Measurements from ENCODE around the gene USP9X. TPM values are rescaled to one million over a fixed set of nuclear protein-coding genes. Genes with fewer than 3 reads are reported as not detected.
A peak's percentile ranks its signal among the peaks of the same experiment; 100 is the strongest.
"Not testable (repeated sequence)": the region's sequence is repeated elsewhere in the genome, so short reads cannot be mapped to it uniquely, and the experiment has no call there.

Gene USP9X
- polyA plus RNA-seq, 1 donor from 2014 or later: 20.6 TPM

DNA sequence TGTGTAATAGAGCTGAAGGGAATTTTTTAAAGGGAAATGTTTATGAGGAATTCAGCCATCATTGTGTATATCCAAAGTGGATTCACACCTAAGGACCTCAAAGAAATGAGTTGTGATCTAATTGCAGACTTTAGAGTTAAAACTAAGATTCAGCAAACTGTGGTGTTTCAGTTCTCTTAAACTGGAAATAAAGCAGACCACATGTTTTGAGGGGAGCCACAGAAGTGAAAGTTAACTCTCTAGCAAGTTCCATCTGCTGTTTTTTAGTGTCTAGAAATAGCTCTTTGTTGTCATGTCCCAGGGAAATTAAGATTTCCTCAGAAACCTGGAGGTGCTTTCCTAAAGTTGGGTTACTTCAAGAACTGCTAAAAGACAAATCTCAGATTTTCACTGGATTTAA lies 151.4 kb downstream of the USP9X start:
- no peak overlapping the region for H3K4me3 Mint-ChIP-seq
- H3K9me3 Mint-ChIP-seq: no peaks in the 10 kb centered on the region
- H3K27me3 Mint-ChIP-seq: no peaks in the 10 kb centered on the region
- H3K36me3 Mint-ChIP-seq: peaks cover 12% of the 10 kb centered on the region
- H3K27ac Mint-ChIP-seq: peak overlapping the region in 1 of 3 donors; percentile 27
- peaks cover 5 to 33% (median 25%) of the 10 kb centered on the region in 3 donors for H3K4me1 Mint-ChIP-seq

DNA sequence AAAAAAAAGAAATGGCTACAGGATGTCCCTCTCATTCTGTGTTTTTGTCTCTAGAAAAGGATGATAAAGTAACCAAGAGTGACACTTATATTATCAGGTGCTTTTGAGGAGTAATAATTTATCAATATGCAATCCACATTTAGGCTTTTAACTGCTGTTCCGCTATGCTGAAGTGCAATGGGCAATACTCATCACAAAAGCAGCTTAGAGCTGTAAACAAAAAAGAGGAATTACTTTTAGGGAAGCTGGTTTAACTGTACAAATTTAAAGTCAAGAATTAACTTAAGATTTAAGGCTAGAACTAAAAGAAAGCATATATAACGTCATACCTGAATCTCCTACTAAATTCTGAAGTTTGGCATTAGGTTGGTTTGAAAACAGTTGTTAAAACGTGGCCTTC lies 155.3 kb downstream of the USP9X start:
- peaks cover 0 to 25% (median 18%) of the 10 kb centered on the region in 3 donors for H3K4me1 Mint-ChIP-seq
- H3K27me3 Mint-ChIP-seq: no peaks in the 10 kb centered on the region
- H3K27ac Mint-ChIP-seq: no peak overlapping the region
- H3K4me3 Mint-ChIP-seq: peak overlapping the region in 1 of 4 donors; percentile 28
- H3K9me3 Mint-ChIP-seq: no peaks in the 10 kb centered on the region
- peaks cover 3% of the 10 kb centered on the region for H3K36me3 Mint-ChIP-seq

DNA sequence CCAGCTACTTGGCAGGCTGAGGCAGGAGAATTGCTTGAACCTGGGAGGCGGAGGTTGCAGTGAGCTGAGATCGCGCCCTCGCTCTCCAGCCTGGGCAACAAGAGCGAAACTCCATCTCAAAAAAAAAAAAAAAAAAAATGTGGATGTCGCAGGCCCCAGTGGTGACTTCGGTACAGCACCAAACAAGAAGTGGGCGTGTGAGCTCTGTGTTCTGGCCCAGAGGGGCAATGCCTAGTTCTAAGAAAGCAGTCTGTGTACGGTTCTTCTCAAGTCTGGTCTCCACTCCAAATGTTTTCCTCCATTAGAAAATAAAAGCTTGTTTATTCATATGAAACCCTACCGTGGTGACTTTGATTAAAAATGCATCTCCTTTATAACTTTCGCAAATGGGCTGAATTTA lies 156.7 kb downstream of the USP9X start:
- Mint-ChIP-seq H3K9me3 (no peaks in the 10 kb centered on the region), H3K27me3 (no peaks in the 10 kb centered on the region), H3K4me1 (peaks cover 2 to 12% (median 9%) of the 10 kb centered on the region in 3 donors), H3K36me3 (peaks cover 3% of the 10 kb centered on the region), H3K27ac (no peak overlapping the region), H3K4me3 (no peak overlapping the region)

DNA sequence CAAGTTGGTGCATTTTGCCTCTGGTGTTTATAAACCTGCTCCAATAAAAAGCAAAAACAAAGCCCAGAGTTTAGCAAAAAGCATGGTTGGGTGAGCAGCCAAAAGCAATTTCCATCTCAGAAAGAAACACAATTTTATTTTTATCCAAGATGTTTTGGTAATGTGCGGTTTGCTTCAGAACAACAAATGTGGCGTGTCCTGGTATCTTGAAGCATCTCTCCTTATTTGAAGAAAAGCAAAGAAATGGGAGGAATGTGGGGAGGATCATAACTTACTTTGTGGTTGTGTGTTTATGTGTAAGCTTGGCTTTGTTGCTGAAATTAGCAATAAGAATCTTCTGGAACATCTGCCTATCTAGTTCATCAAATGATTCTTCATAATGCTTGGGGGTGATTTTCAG lies 160.4 kb downstream of the USP9X start:
- H3K36me3 Mint-ChIP-seq: peaks cover 3% of the 10 kb centered on the region
- no peaks in the 10 kb centered on the region for H3K9me3 Mint-ChIP-seq
- peaks cover 1 to 2% (median 1%) of the 10 kb centered on the region in 3 donors for H3K4me1 Mint-ChIP-seq
- no peak overlapping the region for H3K27ac Mint-ChIP-seq
- no peak overlapping the region for H3K4me3 Mint-ChIP-seq
- peaks cover 2% of the 10 kb centered on the region for H3K27me3 Mint-ChIP-seq

DNA sequence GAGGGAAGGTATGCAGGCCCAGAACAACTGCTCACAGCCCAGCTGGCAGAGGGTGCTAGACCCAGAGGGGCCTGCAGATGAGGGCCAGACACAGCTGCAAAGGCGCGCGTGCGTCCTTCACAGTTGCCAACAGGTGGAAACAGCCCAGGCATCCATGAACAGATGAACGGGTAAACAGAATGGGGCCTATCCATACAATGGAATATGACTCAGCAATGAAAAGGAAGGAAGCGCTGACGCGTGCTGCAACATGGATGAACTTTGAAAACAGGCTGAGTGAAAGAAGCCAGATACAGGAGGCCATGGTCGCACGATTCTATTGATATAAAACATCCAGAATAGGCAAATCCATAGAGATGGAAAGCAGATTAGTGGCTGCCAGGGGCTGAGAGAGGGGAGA lies 165.6 kb downstream of the USP9X start:
- H3K27me3 Mint-ChIP-seq: peaks cover 13% of the 10 kb centered on the region
- H3K4me3 Mint-ChIP-seq: peak overlapping the region in 2 of 4 donors; percentile 16 to 72
- no peaks in the 10 kb centered on the region for H3K36me3 Mint-ChIP-seq
- no peaks in the 10 kb centered on the region for H3K9me3 Mint-ChIP-seq
- H3K27ac Mint-ChIP-seq: no peak overlapping the region
- peaks cover 1 to 6% (median 6%) of the 10 kb centered on the region in 3 donors for H3K4me1 Mint-ChIP-seq

DNA sequence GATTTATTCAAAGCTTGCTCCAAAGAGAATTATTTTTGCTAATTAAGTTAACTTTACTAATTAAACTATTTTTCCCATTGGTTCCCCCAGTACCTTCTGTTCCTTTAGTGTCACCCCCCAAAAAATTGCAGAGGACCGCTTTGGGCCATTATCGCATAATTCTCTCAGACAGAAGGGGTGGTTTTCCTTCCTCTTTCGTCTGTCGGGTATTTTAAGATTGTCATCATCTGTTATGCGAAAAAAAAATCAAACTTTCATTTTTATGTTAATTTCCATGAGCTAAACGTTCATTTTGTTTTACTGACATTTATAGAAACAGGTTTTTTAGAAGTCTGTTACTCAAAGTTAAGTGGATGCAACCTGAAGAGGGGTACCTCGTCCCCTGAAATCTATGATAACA lies 172.6 kb downstream of the USP9X start:
- H3K9me3 Mint-ChIP-seq: peaks cover 0 to 9% (median 1%) of the 10 kb centered on the region in 3 donors

DNA sequence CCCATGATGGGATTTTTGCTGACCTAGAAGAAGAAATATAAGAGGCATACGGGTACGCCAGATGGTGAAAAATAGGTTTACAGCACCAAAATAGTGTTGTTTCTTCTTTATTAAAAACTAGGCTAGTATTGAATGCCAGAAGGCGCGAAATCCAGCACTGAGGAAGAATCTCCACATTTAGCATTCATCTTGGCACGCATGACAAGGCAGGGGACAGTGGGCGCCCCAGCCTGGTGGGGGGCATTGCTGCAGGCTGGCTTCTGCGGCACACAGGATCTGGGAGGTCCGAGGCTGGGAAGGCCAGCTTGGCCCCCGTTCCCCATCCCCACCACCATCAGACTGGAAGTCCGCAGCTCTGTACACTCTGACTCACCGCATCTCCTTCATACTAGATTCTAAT lies 173.0 kb downstream of the USP9X start:
- peaks cover 0 to 9% (median 1%) of the 10 kb centered on the region in 3 donors for H3K9me3 Mint-ChIP-seq
- H3K4me3 Mint-ChIP-seq: peak overlapping the region in 1 of 4 donors; percentile 5
- H3K36me3 Mint-ChIP-seq: peaks cover 4% of the 10 kb centered on the region
- peaks cover 4 to 13% (median 11%) of the 10 kb centered on the region in 3 donors for H3K4me1 Mint-ChIP-seq
- peaks cover 10% of the 10 kb centered on the region for H3K27me3 Mint-ChIP-seq
- H3K27ac Mint-ChIP-seq: no peak overlapping the region

More for the DNA sequence above, 172.6 kb downstream of the USP9X start:
- H3K4me3 Mint-ChIP-seq: peak overlapping the region in 2 of 4 donors; percentile 5 to 49
- peaks cover 11% of the 10 kb centered on the region for H3K27me3 Mint-ChIP-seq
- peaks cover 4% of the 10 kb centered on the region for H3K36me3 Mint-ChIP-seq
- no peak overlapping the region for H3K27ac Mint-ChIP-seq
- H3K4me1 Mint-ChIP-seq: peaks cover 4 to 14% (median 11%) of the 10 kb centered on the region in 3 donors

DNA sequence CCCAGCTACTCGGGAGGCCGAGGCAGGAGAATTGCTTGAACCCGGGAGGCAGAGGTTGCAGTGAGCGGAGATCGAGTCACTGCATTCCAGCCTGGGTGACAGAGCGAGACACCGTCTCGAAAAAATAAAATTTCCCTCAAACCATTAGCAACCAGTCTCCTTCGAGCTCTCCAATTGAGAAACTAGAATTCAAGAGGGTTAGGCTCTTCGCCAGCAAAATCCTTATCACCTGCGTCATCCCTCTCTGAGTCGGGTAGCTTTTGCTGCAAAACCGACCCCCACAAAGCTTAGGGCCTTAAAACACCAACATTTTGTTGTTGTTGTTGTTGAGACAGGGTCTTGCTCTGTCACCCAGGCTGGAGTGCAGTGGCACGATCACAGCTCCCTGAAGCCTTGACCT lies 173.6 kb downstream of the USP9X start:
- Mint-ChIP-seq H3K9me3 (peaks cover 0 to 9% (median 1%) of the 10 kb centered on the region in 3 donors), H3K27ac (no peak overlapping the region), H3K4me3 (no peak overlapping the region), H3K36me3 (peaks cover 4% of the 10 kb centered on the region), H3K4me1 (peaks cover 4 to 8% (median 7%) of the 10 kb centered on the region in 3 donors), H3K27me3 (peaks cover 5% of the 10 kb centered on the region)

DNA sequence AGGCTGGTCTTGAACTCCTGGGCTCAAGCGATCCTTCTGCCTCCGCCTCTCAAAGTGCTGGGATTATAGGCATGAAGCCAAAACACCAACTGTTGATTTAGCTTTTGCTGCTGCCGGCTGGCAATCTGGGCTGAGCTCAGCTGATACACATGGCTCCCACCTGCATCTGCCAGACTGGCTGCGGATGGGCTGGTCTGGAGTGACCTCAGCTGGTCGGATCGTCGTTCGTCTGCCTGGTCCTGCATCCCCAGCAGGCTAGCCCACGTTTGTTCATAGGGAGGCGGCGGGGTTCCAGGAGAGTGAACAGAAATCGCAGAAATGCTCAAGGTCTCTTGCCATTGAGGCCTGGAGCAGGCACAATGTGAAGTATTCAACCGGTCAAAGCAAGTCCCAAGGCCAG lies 174.3 kb downstream of the USP9X start:
- Mint-ChIP-seq H3K36me3 (peaks cover 4% of the 10 kb centered on the region), H3K27me3 (peaks cover 5% of the 10 kb centered on the region), H3K4me1 (peaks cover 4 to 8% (median 7%) of the 10 kb centered on the region in 3 donors)

DNA sequence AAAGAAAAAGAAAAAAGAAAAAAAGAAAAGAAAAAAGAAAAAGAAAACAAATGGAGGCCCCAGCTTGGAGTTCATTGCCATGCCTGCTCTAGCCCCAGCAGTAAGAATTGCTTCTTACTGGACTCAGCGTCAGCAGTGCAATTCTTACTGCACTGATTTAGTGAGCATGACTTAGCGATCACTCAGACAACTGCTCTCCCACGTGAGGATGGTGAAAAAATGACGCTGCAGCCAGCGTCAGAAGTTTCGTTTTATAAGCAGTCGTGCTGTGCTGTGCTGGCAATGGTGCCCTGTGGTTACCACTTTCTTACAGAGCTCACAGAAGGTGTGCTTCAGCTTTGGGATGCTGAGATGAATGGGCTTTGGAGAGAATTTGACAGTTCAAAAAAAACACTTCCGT lies 180.4 kb downstream of the USP9X start:
- H3K36me3 Mint-ChIP-seq: peaks cover 5% of the 10 kb centered on the region
- H3K27me3 Mint-ChIP-seq: peaks cover 11% of the 10 kb centered on the region
- peaks cover 0 to 4% (median 2%) of the 10 kb centered on the region in 3 donors for H3K4me1 Mint-ChIP-seq
- H3K9me3 Mint-ChIP-seq: peaks cover 0 to 8% (median 1%) of the 10 kb centered on the region in 3 donors
- peak overlapping the region in 1 of 3 donors; percentile 15 for H3K27ac Mint-ChIP-seq
- H3K4me3 Mint-ChIP-seq: peak overlapping the region; percentile 25 to 86 (median 44)

More for the DNA sequence above, 174.3 kb downstream of the USP9X start:
- Mint-ChIP-seq H3K9me3 (peaks cover 0 to 9% (median 1%) of the 10 kb centered on the region in 3 donors), H3K4me3 (no peak overlapping the region), H3K27ac (no peak overlapping the region)

DNA sequence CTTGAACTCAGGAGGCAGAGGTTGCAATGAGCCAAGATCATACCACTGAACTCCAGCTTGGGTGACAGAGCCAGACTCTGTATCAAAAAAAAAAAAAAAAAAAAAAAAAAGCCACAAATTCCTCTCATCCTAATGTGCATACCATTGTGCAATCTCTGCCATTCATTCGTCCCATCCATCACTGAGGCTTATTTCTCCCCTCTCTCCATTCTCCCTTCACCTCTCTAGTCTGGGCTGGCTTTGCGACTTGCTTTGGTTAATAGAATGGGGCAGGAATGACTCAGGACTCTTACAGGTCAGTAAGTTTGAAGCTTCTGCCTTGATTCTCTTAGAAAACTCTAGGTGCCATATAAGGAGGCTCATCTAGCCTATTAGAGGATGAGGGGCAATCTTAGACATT lies 188.4 kb downstream of the USP9X start:
- peaks cover 6 to 10% (median 8%) of the 10 kb centered on the region in 3 donors for H3K4me1 Mint-ChIP-seq
- H3K27ac Mint-ChIP-seq: no peak overlapping the region
- peaks cover under 1% of the 10 kb centered on the region for H3K36me3 Mint-ChIP-seq
- no peak overlapping the region for H3K4me3 Mint-ChIP-seq
- H3K9me3 Mint-ChIP-seq: peaks cover 0 to under 1% (median 0%) of the 10 kb centered on the region in 3 donors
- peaks cover 10% of the 10 kb centered on the region for H3K27me3 Mint-ChIP-seq

DNA sequence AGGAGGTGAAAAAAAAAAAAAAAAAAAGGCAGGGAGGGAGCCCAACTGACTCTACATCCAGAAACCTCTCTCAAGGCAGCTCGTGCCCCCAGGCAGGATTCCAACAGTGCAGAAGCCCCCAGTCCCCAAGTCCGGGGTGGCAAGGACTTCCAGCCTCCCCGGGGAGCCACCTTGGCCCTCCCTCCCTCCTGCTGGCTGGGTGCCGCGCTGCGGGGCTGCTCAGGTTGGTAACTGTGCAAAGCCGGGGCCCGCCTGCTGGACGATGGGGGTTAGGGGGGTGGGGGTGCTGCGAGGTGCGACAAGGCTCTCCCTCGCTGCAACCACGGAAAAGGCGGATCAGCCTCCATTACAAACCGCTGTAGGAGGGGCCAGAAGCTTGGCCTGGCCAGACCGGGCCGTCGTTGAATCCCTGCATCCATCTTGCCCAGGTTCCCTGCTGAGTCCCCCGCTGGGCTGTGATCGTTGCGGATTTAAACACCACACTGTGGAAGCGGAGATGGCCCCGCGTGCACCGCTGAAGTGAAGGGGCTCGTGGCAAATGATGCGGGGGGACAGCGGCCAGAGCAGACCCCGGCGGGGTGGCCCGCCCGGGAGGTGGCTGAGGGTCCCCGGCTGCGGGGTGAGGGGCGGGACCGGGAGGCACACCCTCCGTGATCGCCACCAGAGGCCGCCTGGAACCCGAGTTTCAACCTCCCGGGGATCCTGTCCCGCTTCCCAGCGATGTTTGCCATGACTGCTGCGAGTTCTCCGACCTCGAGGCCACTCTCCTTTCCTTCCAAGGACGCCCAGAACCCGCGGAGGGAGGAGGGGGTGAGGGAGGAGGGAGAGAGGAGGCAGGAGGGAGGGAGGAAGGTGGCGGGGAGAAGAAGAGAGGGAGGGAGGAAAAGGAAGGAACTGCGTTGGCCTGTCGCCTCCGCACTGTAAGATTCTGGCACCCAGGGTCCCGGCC lies 190.7 kb downstream of the USP9X start:
- no peak overlapping the region for H3K27ac Mint-ChIP-seq
- H3K9me3 Mint-ChIP-seq: no peaks in the 10 kb centered on the region
- no peaks in the 10 kb centered on the region for H3K36me3 Mint-ChIP-seq
- H3K4me3 Mint-ChIP-seq: peak overlapping the region; percentile 67 to 91 (median 83)
- H3K4me1 Mint-ChIP-seq: peaks cover 6 to 10% (median 8%) of the 10 kb centered on the region in 3 donors
- H3K27me3 Mint-ChIP-seq: peaks cover 7% of the 10 kb centered on the region

DNA sequence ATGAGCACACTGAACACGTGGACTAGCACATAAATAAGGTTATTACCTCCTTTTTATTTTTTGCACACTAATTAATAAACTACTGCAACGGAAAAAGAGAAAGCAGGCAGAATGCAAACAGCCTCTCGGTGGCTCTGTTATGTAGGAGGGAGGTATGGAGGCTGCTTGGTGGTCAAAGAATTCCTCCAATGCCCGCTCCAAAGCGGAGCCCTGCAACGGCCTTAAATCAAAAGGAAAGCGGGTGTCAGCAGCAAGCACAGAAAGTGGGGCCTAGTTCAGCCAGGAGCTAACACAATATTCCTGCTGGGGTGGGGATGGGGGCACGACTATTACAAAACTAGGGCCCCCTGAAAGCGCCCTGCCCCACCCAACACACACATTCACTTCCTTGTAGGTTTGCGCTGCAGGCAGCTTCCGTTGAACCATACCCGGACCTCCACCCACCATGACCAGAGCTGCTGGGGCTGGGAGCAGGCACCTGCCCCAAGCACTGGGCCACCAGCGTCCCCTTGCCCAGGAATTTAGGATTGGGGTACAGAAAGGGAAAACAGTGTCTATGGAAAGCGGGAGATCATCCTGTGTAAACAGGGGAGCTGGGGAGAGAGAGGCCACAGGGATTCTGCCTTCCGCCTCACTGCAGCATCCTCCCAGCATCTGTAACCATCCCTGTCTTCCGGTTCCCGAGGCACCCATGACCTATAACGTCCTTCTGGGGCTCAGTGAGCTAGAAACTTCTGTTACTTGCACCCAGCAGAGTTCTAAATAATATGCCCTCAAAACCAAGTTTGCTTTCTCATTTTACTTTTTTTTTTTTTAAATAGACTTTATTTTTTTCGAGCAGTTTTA lies 191.6 kb downstream of the USP9X start:
- Mint-ChIP-seq H3K9me3 (no peaks in the 10 kb centered on the region), H3K27me3 (peaks cover 7% of the 10 kb centered on the region), H3K4me1 (peaks cover 6 to 10% (median 8%) of the 10 kb centered on the region in 3 donors), H3K27ac (peak overlapping the region in 1 of 3 donors; percentile 73), H3K36me3 (no peaks in the 10 kb centered on the region), H3K4me3 (peak overlapping the region; percentile 67 to 91 (median 83))

DNA sequence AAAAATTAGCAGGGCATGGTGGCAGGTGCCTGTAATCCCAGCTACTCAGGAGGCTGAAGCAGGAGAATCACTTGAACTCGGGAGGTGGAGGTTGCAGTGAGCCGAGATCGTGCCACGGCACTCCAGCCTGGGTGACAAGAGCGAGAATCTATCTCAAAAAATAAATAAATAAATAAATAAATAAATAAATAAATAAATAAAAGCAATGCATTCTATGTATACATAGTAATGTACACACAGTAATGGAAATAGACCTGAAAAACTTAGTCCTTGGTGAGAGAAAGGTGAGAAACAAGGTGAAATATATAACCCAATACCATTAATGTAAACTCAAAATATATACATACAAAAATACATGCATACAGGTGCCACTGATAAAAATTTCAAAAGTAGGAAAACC lies 197.1 kb downstream of the USP9X start:
- H3K4me1 Mint-ChIP-seq, H3K36me3 Mint-ChIP-seq, H3K9me3 Mint-ChIP-seq, H3K4me3 Mint-ChIP-seq, H3K27me3 Mint-ChIP-seq, H3K27ac Mint-ChIP-seq: not testable (repeated sequence)

DNA sequence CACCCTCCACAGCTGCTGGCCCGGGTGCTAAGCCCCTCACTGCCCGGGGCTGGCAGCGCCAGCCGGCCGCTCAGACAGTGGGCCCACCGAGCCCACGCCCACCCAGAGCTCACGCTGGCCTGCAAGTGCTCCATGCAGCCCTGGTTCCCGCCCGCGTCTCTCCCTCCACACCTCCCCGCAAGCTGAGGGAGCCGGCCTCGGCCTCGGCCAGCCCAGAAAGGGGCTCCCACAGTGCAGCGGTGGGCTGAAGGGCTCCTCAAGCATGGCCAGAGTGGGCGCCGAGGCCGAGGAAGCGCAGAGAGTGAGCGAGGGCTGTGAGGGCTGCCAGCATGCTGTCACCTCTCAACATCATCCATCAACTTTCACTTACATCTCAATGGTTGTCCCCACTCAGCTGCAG lies 200.7 kb downstream of the USP9X start:
- not testable (repeated sequence) for H3K9me3 Mint-ChIP-seq, H3K27ac Mint-ChIP-seq, H3K4me3 Mint-ChIP-seq, H3K4me1 Mint-ChIP-seq, H3K27me3 Mint-ChIP-seq, H3K36me3 Mint-ChIP-seq
